GM23248 (cell line): ENCODE results near the gene ASB13. TPM values are rescaled to one million over a fixed set of nuclear protein-coding genes. Genes with fewer than 3 reads are reported as not detected.

Source experiments
- DNase-seq: peaks from one replicate; pipeline ENCODE4 v3.0.0-alpha.2; 2015
- H2AFZ ChIP-seq: fragments of 200-600 bp; sonication (generic); 2 replicates; pipeline ENCODE4 v1.6.1; 2016; ENCODE audit warnings: antibody characterized with exemption
- H3F3A ChIP-seq: fragments of 200-600 bp; sonication (generic); 2 replicates; pipeline ENCODE4 v1.6.1; 2016; ENCODE audit warnings: mild to moderate bottlenecking, antibody characterized with exemption, mixed run types; ENCODE audit not compliant: insufficient read depth
- H3K27ac ChIP-seq: fragments of 200-600 bp; sonication (generic); 2 replicates; pipeline ENCODE4 v1.5.1; 2016; ENCODE audit warnings: mild to moderate bottlenecking
- H3K27me3 ChIP-seq: fragments of 200-600 bp; sonication (generic); replicated peaks from 2 replicates; pipeline ENCODE4 v1.6.1; 2016; ENCODE audit warnings: mild to moderate bottlenecking; ENCODE audit not compliant: insufficient read depth
- H3K36me3 ChIP-seq: fragments of 200-600 bp; sonication (generic); 2 replicates; pipeline ENCODE4 v1.6.1; 2016; ENCODE audit warnings: low read depth, mild to moderate bottlenecking
- H3K4me1 ChIP-seq: fragments of 200-600 bp; sonication (generic); 2 replicates; pipeline ENCODE4 v1.6.1; 2016; ENCODE audit warnings: mild to moderate bottlenecking; ENCODE audit not compliant: insufficient read depth
- H3K4me2 ChIP-seq: fragments of 200-600 bp; sonication (generic); one replicate; pipeline ENCODE4 v1.6.1; 2016; ENCODE audit warnings: mild to moderate bottlenecking; ENCODE audit not compliant: unreplicated experiment
- H3K4me3 ChIP-seq: fragments of 200-600 bp; sonication (generic); 2 replicates; pipeline ENCODE4 v1.5.1; 2016; ENCODE audit warnings: mild to moderate bottlenecking
- H3K79me2 ChIP-seq: fragments of 200-600 bp; sonication (generic); 2 replicates; pipeline ENCODE4 v1.6.1; 2016; ENCODE audit warnings: mild to moderate bottlenecking; ENCODE audit not compliant: insufficient read depth
- H3K9ac ChIP-seq: fragments of 200-600 bp; sonication (generic); 2 replicates; pipeline ENCODE4 v1.6.1; 2016; ENCODE audit warnings: mild to moderate bottlenecking
- H3K9me2 ChIP-seq: fragments of 200-600 bp; sonication (generic); 2 replicates; pipeline ENCODE4 v1.6.1; 2016; ENCODE audit warnings: mixed run types, mild to moderate bottlenecking, moderate library complexity; ENCODE audit not compliant: insufficient read depth
- H3K9me3 ChIP-seq: fragments of 200-600 bp; sonication (generic); one replicate; pipeline ENCODE4 v1.6.1; 2017; ENCODE audit warnings: low read depth
- H4K20me1 ChIP-seq: fragments of 200-600 bp; sonication (generic); 2 replicates; pipeline ENCODE4 v1.6.0; 2016; ENCODE audit not compliant: insufficient read depth
- EZH2 ChIP-seq: fragments of 200-600 bp; sonication (generic); IDR thresholded peaks from 2 replicates; pipeline ENCODE4 v1.6.1; 2018; ENCODE audit warnings: antibody characterized with exemption, mild to moderate bottlenecking; ENCODE audit not compliant: insufficient read depth, poor library complexity, severe bottlenecking
- EZH2phosphoT487 ChIP-seq: fragments of 200-600 bp; sonication (generic); IDR thresholded peaks from 2 replicates; pipeline ENCODE4 v1.6.1; 2018; ENCODE audit warnings: antibody characterized with exemption, moderate library complexity, mild to moderate bottlenecking, low read depth; ENCODE audit not compliant: insufficient read depth
- WGBS, 2 experiments: methylation state at CpG; one replicate each; pipeline ENCODE4 v1.1.6; 2015 to 2017; ENCODE audit warnings: low lambda C conversion rate in 2 of 2, low coverage in 1 of 2; ENCODE audit errors: missing lambda C conversion rate in 2 of 2; 5-methylcytosine and 5-hydroxymethylcytosine counted together
- in situ Hi-C: fragments of 300-500 bp; cut with MboI; formaldehyde crosslinking; loops from 2 replicates; pipeline ENCODE4 v1.15.0; 2020
- polyA plus RNA-seq: library from polyadenylated mRNA; unstranded; fragments of >200 nt; fragmentation: Nextera tagmentation; extraction: Ambion mirVana; gene quantifications from 2 replicates; pipeline ENCODE4 v1.2.1, GENCODE V29; 2016
- total RNA-seq: library from RNA; depleted of rRNA; stranded (reverse); fragments of >200 nt; shearing (Covaris generic); gene quantifications from 2 replicates; pipeline ENCODE4 v1.2.3, GENCODE V29; 2014

ASB13 gene
- total and polyA plus RNA-seq, 2 experiments from 2014 or later, result 7.5 to 8.9 TPM

DNA sequence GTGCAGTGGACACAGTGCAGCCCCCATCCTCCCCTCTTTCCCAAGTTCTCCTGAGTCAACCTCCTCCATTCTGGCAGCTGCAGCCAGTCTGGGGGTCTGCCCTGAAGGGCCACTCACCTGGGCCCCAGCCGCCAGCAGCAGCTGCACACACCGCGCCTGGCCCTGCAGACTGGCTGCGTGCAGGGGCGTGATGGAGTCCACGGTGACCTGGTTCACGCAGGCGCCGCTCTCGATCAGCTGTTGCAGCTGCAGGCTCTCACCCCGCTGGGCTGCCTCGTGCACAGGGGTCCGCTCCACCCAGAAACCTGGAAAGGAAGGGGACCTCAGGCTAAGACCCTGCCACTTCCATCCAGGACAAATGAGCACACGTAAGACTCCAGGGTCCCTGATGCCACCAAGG, 13.6 kb downstream of the ASB13 start:
- no peak overlapping the region for H3K27ac ChIP-seq
- H3K4me3 ChIP-seq, result no peak overlapping the region
- no peaks in the 10 kb centered on the region for H3K4me1 ChIP-seq
- TF ChIP-seq EZH2phosphoT487 (no peak), EZH2 (no peak)
- DNase-seq, result no peak
- H2AFZ ChIP-seq, result no peak overlapping the region
- H3K9ac ChIP-seq, result no peak overlapping the region
- no peaks in the 10 kb centered on the region for H3K9me2 ChIP-seq
- H3F3A ChIP-seq, result no peaks in the 10 kb centered on the region
- H4K20me1 ChIP-seq, result no peaks in the 10 kb centered on the region
- H3K79me2 ChIP-seq, result no peaks in the 10 kb centered on the region
- no peaks in the 10 kb centered on the region for H3K9me3 ChIP-seq
- in situ Hi-C loops, result no loop called here
- H3K27me3 ChIP-seq, result no peaks in the 10 kb centered on the region
- WGBS, 2 experiments, result 95 to 98% methylated on average over 14 of the region's 14 CpGs
- H3K4me2 ChIP-seq, result no peak overlapping the region
- no peaks in the 10 kb centered on the region for H3K36me3 ChIP-seq

DNA sequence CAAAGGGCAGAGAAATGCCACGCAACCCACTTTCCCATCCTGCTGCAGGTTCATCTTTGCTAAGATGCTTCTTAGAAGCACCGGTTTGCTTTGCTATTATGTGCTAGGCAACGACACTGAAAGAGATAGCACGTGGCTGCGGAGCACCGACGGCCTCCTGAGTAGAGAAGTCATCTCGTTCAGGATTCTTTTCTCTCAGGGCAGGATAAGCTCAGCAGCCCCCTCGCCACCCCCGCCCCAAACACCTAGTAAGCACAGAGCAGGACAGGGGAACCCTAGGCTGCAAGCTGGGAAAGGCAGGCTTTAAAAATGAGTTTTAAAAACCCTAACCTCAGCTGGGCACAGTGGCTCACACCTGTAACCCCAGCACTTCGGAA, 15.0 kb downstream of the ASB13 start:
- in situ Hi-C loops, result no loop called here
- no peaks in the 10 kb centered on the region; the same call in 1 of the 2 replicates for H3K36me3 ChIP-seq
- no peak overlapping the region for H3K4me2 ChIP-seq
- H2AFZ ChIP-seq, result no peak overlapping the region
- no peak overlapping the region for H3K9ac ChIP-seq
- H3K4me3 ChIP-seq, result no peak overlapping the region
- no peaks in the 10 kb centered on the region for H3K4me1 ChIP-seq
- no peak for DNase-seq
- no peaks in the 10 kb centered on the region for H3K27me3 ChIP-seq
- H3K9me3 ChIP-seq, result no peaks in the 10 kb centered on the region
- TF ChIP-seq EZH2phosphoT487 (no peak), EZH2 (no peak)
- no peaks in the 10 kb centered on the region for H3K79me2 ChIP-seq
- no peaks in the 10 kb centered on the region for H4K20me1 ChIP-seq
- H3K9me2 ChIP-seq, result no peaks in the 10 kb centered on the region
- WGBS, 2 experiments, result 92 to 93% methylated on average over 11 of the region's 11 CpGs
- no peaks in the 10 kb centered on the region for H3F3A ChIP-seq
- no peak overlapping the region for H3K27ac ChIP-seq

DNA sequence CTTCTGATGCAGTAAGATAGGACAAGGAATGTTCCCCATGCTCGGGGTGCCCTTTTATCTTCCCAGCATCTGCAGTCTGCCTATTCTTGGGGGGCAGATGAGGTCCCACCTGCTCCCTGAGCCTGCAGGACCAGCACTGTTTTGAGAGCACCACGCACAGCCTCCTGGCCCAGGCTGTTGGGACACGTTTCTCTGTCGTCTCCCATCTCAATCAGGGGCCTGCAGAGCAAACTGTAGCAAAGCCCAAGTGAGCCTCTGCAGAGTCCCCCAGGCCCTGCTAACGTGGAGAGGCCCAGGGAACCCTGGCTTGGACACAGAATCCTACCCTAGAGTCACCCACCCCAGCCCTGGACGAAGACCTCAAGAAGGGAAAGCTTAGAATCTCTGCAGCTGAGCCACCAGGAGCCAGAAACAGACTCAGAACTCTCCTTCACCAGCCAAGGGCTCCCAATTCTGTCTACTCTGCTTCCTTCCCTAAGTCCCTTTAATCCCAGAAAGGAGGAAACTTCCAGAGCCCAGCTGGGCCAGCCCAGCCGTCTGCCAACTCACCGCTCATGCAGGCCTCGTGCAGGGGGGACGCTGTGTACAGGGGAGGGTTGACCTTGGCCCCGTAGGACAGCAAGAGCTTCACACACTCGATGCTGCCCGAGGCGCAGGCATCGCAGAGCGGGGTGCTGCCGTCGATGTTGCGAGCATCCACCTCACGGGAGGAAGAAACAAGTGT, 15.6 kb downstream of the ASB13 start:
- in situ Hi-C loops, result no loop called here
- Histone ChIP-seq H3K4me2 (no peak overlapping the region), H4K20me1 (no peaks in the 10 kb centered on the region), H3K36me3 (no peaks in the 10 kb centered on the region; the same call in 1 of the 2 replicates), H3K9me2 (no peaks in the 10 kb centered on the region), H3K9ac (no peak overlapping the region), H3K27me3 (no peaks in the 10 kb centered on the region), H3K27ac (no peak overlapping the region), H3F3A (no peaks in the 10 kb centered on the region), H2AFZ (no peak overlapping the region), H3K4me1 (no peaks in the 10 kb centered on the region), H3K9me3 (no peaks in the 10 kb centered on the region), H3K4me3 (no peak overlapping the region), H3K79me2 (no peaks in the 10 kb centered on the region)
- 86 to 88% methylated on average over 19 to 20 of the region's 20 CpGs for WGBS, 2 experiments
- TF ChIP-seq EZH2 (no peak), EZH2phosphoT487 (no peak)
- DNase-seq, result no peak

DNA sequence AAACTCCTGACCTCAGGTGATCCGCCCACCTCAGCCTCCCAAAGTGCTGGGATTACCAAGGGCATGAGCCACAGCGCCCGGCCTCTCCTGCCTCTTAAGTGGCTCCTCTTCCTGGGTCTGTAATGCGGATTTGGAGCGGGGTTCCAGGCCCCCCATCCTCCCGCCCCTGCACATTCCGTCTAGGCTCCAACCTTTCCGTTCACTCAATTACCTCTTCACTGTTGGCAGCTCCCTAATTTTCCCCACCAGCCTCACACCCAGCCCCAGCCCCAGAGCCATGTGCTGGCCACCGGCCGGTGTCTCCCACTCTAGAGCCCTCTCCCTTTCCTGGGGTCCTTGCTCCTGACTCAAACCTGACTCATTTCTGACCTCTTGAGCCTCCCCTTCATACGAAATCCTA, 16.6 kb downstream of the ASB13 start:
- in situ Hi-C loops, result no loop called here
- 93 to 96% methylated on average over 10 to 11 of the region's 11 CpGs for WGBS, 2 experiments
- H3K27ac ChIP-seq, result no peak overlapping the region
- H3K36me3 ChIP-seq, result no peaks in the 10 kb centered on the region; the same call in 1 of the 2 replicates
- TF ChIP-seq EZH2phosphoT487 (no peak), EZH2 (no peak)
- no peaks in the 10 kb centered on the region for H3K9me3 ChIP-seq
- no peak for DNase-seq
- H3K27me3 ChIP-seq, result no peaks in the 10 kb centered on the region
- no peaks in the 10 kb centered on the region for H4K20me1 ChIP-seq
- H3K4me2 ChIP-seq, result no peak overlapping the region
- H3K4me3 ChIP-seq, result no peak overlapping the region
- H2AFZ ChIP-seq, result no peak overlapping the region
- H3F3A ChIP-seq, result no peaks in the 10 kb centered on the region
- H3K9ac ChIP-seq, result no peak overlapping the region
- no peaks in the 10 kb centered on the region for H3K79me2 ChIP-seq
- no peaks in the 10 kb centered on the region for H3K4me1 ChIP-seq
- H3K9me2 ChIP-seq, result no peaks in the 10 kb centered on the region
